Memory B cell (primary cell): Measurements from ENCODE around the gene NCDN.
"Not testable (repeated sequence)": the region's sequence is repeated elsewhere in the genome, so short reads cannot be mapped to it uniquely, and the experiment has no call there.

Experiments
- ATAC-seq: fragments of 150-1000 bp; cut with Tn5 transposase; 2 replicates; pipeline ENCODE4 v1.10.0; 2021; ENCODE audit warnings: low read depth, mild to moderate bottlenecking, moderate library complexity
- DNase-seq, 2 donors: peaks; one replicate each; pipeline ENCODE4 v3.0.0; 2022; ENCODE audit warnings: low spot score in 2 of 2
- H3K27ac Mint-ChIP-seq: one replicate; pipeline ENCODE4 v1.8.0; 2022; ENCODE audit warnings: mild to moderate bottlenecking, moderate library complexity, mixed read lengths
- H3K27me3 Mint-ChIP-seq: one replicate; pipeline ENCODE4 v1.8.0; 2022; ENCODE audit warnings: mixed read lengths
- H3K36me3 Mint-ChIP-seq: one replicate; pipeline ENCODE4 v1.8.0; 2022; ENCODE audit warnings: mild to moderate bottlenecking, mixed read lengths
- H3K4me1 Mint-ChIP-seq: one replicate; pipeline ENCODE4 v1.8.0; 2022; ENCODE audit warnings: mixed read lengths
- H3K4me3 Mint-ChIP-seq: one replicate; pipeline ENCODE4 v1.8.0; 2022; ENCODE audit warnings: mild to moderate bottlenecking, moderate library complexity, mixed read lengths
- H3K9me3 Mint-ChIP-seq: one replicate; pipeline ENCODE4 v1.8.0; 2022; ENCODE audit warnings: mixed read lengths

The NCDN gene

DNA sequence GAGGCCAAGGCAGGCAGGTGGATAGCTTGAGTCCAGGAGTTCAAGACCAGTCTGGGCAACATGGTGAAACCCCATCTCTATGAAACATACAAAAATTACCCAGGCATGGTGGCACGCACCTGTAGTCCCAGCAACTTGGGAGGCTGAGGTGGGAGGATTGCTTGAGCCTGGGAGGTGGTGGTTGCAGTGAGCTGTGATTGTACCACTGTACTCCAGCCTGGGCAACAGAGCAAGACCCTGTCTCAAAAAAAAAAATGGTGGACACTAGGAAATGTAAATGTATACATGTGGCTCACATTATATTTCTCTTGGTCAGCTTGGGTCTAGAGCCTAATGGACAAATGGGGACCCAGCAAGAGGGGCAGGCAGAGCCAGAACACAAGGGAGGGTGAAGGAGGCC lies 28.2 kb downstream of the NCDN start:
- not testable (repeated sequence) for DNase-seq, H3K4me1 Mint-ChIP-seq, ATAC-seq, H3K27me3 Mint-ChIP-seq, H3K4me3 Mint-ChIP-seq, H3K36me3 Mint-ChIP-seq, H3K9me3 Mint-ChIP-seq, H3K27ac Mint-ChIP-seq

GRCh38 chr1:35586808-35587207 lies 29.2 kb downstream of the NCDN start:
- DNase-seq (no peak), ATAC-seq (no peak)
- Mint-ChIP-seq H3K9me3 (no peaks in the 10 kb centered on the region), H3K27me3 (no peaks in the 10 kb centered on the region), H3K4me3 (no peak overlapping the region), H3K4me1 (peaks cover 6% of the 10 kb centered on the region), H3K27ac (no peak overlapping the region), H3K36me3 (peaks cover 4% of the 10 kb centered on the region)

GRCh38 chr1:35587736-35588135 lies 30.1 kb downstream of the NCDN start:
- Mint-ChIP-seq H3K27ac (no peak overlapping the region), H3K4me1 (peaks cover 4% of the 10 kb centered on the region), H3K9me3 (no peaks in the 10 kb centered on the region), H3K36me3 (peaks cover 4% of the 10 kb centered on the region), H3K27me3 (no peaks in the 10 kb centered on the region), H3K4me3 (no peak overlapping the region)
- ATAC-seq: no peak
- DNase-seq: no peak

GRCh38 chr1:35588197-35588910 lies 30.8 kb downstream of the NCDN start:
- Mint-ChIP-seq H3K27ac (no peak overlapping the region), H3K4me3 (no peak overlapping the region), H3K4me1 (peaks cover 4% of the 10 kb centered on the region), H3K36me3 (peaks cover 6% of the 10 kb centered on the region), H3K27me3 (no peaks in the 10 kb centered on the region), H3K9me3 (no peaks in the 10 kb centered on the region)
- ATAC-seq (no peak), DNase-seq (no peak)

DNA sequence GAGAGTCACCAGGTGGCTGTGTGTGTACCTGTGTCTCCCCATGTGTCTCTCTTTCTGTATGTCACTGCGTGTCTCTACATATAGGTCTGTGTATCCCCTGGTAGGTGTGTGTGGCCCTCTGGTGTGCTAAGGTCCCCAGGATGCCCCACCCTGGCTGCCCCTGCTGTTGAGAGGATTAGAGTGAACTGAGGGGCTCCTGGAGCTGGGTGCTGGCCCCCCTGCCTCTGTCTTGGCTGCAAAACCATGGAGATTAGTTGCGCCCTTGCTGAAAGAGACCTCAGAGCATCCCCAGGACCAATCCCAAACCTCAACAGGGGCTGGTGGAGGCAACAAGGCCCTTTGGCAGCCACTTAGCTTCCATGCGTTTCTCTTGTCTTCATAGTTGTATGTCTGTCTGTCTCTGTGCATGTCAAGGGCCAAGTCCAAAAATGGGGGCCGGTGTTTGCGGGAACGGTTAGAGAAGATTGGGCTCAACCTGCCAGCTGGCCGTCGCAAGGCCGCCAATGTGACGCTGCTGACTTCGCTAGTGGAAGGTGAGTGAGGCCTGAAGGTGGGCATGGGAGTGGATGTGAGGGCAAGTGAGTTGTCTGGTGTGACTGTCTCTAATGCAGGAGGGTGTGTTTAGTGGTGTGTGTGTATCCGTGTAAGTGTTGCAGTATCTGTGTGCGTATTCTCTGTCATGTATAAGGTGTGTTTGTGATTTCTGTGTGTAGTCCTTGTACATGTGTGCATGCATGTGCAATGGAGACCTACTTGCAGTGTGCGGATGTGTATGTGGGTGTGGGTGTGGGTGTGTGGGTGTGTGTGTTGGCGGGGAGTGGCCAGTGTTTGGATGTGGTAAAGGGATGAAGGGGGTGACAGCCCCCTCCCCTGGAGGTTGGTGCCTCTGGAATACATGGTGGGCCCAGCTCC lies 32.2 kb downstream of the NCDN start:
- H3K27ac Mint-ChIP-seq: no peak overlapping the region
- H3K9me3 Mint-ChIP-seq: no peaks in the 10 kb centered on the region
- ATAC-seq (no peak), DNase-seq (no peak)
- H3K4me3 Mint-ChIP-seq: no peak overlapping the region
- H3K36me3 Mint-ChIP-seq: peaks cover 6% of the 10 kb centered on the region
- peaks cover 4% of the 10 kb centered on the region for H3K4me1 Mint-ChIP-seq
- no peaks in the 10 kb centered on the region for H3K27me3 Mint-ChIP-seq

- Mint-ChIP-seq H3K27ac (no peak overlapping the region), H3K27me3 (no peaks in the 10 kb centered on the region), H3K36me3 (peaks cover 6% of the 10 kb centered on the region), H3K4me1 (peaks cover 4% of the 10 kb centered on the region), H3K4me3 (no peak overlapping the region), H3K9me3 (no peaks in the 10 kb centered on the region)
- DNase-seq (no peak), ATAC-seq (no peak)
Measured at GRCh38 chr1:35590476-35591040, 33.0 kb downstream of the NCDN start.

DNA sequence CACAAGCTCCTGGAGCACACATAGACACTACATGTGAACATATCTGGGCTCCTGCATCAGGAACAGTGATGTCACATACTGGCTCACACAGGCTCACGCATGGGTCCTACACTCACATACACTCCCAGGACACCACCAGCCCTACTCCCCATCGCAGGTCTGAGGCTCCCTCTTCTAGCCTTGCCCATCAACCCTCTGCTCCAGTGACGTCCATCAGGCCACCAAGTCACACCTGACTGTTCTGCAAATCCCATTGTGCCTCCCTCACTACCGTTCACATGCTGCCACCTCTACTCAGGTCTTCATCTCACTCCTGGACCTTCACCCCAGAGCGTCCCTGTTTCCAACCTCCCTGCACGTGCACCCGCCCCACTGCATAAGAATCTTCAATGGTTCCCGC lies 33.6 kb downstream of the NCDN start:
- Mint-ChIP-seq H3K9me3 (no peaks in the 10 kb centered on the region), H3K27ac (no peak overlapping the region), H3K36me3 (peaks cover 6% of the 10 kb centered on the region), H3K27me3 (no peaks in the 10 kb centered on the region), H3K4me1 (peaks cover 4% of the 10 kb centered on the region), H3K4me3 (no peak overlapping the region)
- ATAC-seq (no peak), DNase-seq (no peak)

- Mint-ChIP-seq H3K27me3 (no peaks in the 10 kb centered on the region), H3K9me3 (no peaks in the 10 kb centered on the region), H3K36me3 (peaks cover 6% of the 10 kb centered on the region), H3K4me3 (no peak overlapping the region), H3K27ac (no peak overlapping the region), H3K4me1 (peaks cover 4% of the 10 kb centered on the region)
- no peak for ATAC-seq
- DNase-seq: no peak
Measured at GRCh38 chr1:35592991-35593769, 35.6 kb downstream of the NCDN start.

DNA sequence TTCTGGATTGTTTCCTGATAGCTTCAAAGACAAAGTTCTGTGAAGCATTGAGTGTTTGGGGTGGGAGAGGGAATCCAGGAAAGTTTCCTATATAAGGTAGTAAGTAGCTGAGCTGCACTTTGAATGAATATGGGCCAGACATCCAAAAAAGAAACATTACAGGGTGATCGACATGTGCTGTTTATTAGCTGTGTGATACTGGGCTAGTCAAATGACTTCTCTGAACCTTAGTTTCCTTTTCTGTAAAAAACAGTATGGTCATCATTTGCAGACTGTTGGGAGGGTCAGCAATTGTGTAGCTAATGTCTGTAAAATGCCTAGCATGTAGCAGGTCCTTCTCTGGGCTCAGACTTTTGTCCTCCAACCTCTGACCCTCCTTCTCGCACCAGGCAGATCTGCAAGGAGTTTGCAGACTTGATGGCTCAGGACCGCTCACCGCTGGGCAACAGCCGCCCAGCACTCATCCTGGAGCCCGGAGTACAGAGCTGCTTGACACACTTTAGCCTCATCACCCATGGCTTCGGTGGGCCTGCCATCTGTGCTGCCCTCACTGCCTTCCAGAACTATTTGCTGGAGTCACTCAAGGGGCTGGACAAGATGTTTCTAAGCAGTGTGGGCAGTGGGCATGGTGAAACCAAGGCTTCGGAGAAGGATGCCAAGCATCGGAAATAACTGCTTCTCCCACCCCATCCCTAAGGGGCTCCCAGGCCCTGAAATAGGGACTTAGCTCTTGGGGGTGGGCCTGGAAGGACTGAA lies 36.6 kb downstream of the NCDN start:
- H3K4me3 Mint-ChIP-seq: no peak overlapping the region
- peaks cover 2% of the 10 kb centered on the region for H3K4me1 Mint-ChIP-seq
- H3K36me3 Mint-ChIP-seq: peaks cover 6% of the 10 kb centered on the region
- no peak for DNase-seq
- no peak for ATAC-seq
- H3K27ac Mint-ChIP-seq: no peak overlapping the region
- H3K27me3 Mint-ChIP-seq: no peaks in the 10 kb centered on the region
- no peaks in the 10 kb centered on the region for H3K9me3 Mint-ChIP-seq

DNA sequence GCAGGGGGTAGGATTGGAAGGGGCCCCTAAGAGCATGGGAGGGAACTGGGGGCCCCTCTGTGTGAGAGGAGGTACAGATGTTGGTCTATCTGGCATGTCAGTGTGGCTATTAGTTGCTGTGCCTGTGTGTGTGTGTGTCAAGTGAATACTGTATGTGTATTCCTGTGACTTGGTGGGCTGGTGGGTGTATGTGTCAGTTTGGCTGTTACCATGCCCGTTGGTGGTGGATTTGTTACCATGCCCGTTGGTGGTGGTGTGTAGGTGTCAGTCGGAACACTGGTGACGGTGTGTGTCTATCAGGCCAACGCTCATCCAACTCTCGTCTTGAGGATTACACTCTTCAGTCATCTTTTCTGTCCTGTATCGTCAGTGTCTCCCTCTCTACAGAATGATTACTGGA lies 38.1 kb downstream of the NCDN start:
- no peak overlapping the region for H3K4me3 Mint-ChIP-seq
- H3K27me3 Mint-ChIP-seq: no peaks in the 10 kb centered on the region
- DNase-seq: no peak
- no peaks in the 10 kb centered on the region for H3K9me3 Mint-ChIP-seq
- no peak for ATAC-seq
- no peak overlapping the region for H3K27ac Mint-ChIP-seq
- peaks cover 9% of the 10 kb centered on the region for H3K36me3 Mint-ChIP-seq
- no peaks in the 10 kb centered on the region for H3K4me1 Mint-ChIP-seq

GRCh38 chr1:35597870-35598269 lies 40.3 kb downstream of the NCDN start:
- no peaks in the 10 kb centered on the region for H3K4me1 Mint-ChIP-seq
- H3K9me3 Mint-ChIP-seq: no peaks in the 10 kb centered on the region
- DNase-seq (no peak), ATAC-seq (no peak)
- H3K27ac Mint-ChIP-seq: no peak overlapping the region
- H3K4me3 Mint-ChIP-seq: no peak overlapping the region
- peaks cover 5% of the 10 kb centered on the region for H3K36me3 Mint-ChIP-seq
- no peaks in the 10 kb centered on the region for H3K27me3 Mint-ChIP-seq

DNA sequence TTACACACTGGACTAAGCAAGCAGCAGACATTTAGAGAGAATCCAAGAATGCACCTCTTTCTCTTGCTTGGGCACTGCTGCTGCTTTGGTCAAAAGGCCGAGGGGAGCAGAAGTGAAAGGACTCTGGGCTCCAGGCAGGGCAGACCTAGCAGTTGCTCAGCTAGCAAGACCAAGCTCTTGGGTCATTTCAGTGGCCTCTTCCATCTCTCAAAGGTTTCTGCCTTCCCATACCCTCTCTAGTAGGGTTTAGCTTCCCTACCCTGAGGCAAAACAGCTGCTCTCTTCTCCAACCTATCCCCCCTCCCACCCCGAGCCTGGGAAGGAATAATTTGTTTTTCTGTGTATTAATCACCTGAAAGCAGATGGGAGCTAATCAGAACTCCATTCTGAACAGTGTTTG lies 41.3 kb downstream of the NCDN start:
- H3K36me3 Mint-ChIP-seq: peaks cover 12% of the 10 kb centered on the region
- H3K4me3 Mint-ChIP-seq: no peak overlapping the region
- no peaks in the 10 kb centered on the region for H3K9me3 Mint-ChIP-seq
- DNase-seq: no peak
- no peak for ATAC-seq
- no peaks in the 10 kb centered on the region for H3K4me1 Mint-ChIP-seq
- H3K27me3 Mint-ChIP-seq: no peaks in the 10 kb centered on the region
- H3K27ac Mint-ChIP-seq: no peak overlapping the region

DNA sequence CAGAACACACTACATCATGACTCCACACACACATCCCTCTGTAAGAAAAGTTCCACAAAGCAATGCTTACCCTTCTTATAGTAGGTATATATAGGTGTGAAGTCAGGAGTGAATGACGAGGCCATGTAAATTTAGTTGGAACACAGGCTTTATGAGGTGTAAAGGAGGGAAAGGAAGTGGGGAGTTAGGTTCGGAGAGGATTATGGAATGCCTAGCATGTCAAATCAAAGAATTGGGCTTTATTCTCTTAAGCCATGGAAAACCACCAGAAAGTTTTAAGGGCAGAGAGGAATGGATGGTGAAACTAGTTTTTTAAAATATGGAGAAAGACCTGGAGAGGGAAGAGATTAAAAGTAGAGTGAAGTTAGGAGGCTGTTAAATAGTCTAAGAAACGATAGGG lies 41.8 kb downstream of the NCDN start:
- Mint-ChIP-seq H3K27me3 (no peaks in the 10 kb centered on the region), H3K4me1 (no peaks in the 10 kb centered on the region), H3K4me3 (no peak overlapping the region), H3K27ac (no peak overlapping the region), H3K9me3 (no peaks in the 10 kb centered on the region), H3K36me3 (peaks cover 16% of the 10 kb centered on the region)
- DNase-seq (no peak), ATAC-seq (no peak)
